Stimulated activated CD4-positive, alpha-beta T cell treated with anti-CD3 and anti-CD28 coated beads, TNF-alpha, amount 100 ng/mL, for 4 hours (primary cell): ENCODE results near the gene PTPRN2.

Source experiments
- DNase-seq, 3 experiments: peaks; one replicate each; pipeline ENCODE4 v3.0.0-alpha.2; 2020; ENCODE audit warnings: low read depth in 3 of 3

The PTPRN2 gene

GRCh38 chr7:157523371-157523765 lies 1064.3 kb downstream of the PTPRN2 start:
- no peak for DNase-seq

- DNase-seq: no peak
Observed at GRCh38 chr7:157522954-157523353, 1064.7 kb downstream of the PTPRN2 start.

GRCh38 chr7:157522189-157522588 lies 1065.4 kb downstream of the PTPRN2 start:
- no peak for DNase-seq

GRCh38 chr7:157521752-157522151 lies 1065.9 kb downstream of the PTPRN2 start:
- no peak for DNase-seq

- no peak for DNase-seq
Observed at GRCh38 chr7:157521061-157521731, 1066.4 kb downstream of the PTPRN2 start.

GRCh38 chr7:157520249-157520648 lies 1067.4 kb downstream of the PTPRN2 start:
- no peak for DNase-seq

- no peak for DNase-seq
Observed at GRCh38 chr7:157519798-157520244, 1067.8 kb downstream of the PTPRN2 start.

- DNase-seq: no peak
Observed at GRCh38 chr7:157519246-157519645, 1068.4 kb downstream of the PTPRN2 start.

- DNase-seq: no peak
Observed at GRCh38 chr7:157518514-157519175, 1069.0 kb downstream of the PTPRN2 start.

GRCh38 chr7:157517782-157518513 lies 1069.7 kb downstream of the PTPRN2 start:
- no peak for DNase-seq

GRCh38 chr7:157516911-157517781 lies 1070.5 kb downstream of the PTPRN2 start:
- no peak for DNase-seq

GRCh38 chr7:157516311-157516710 lies 1071.3 kb downstream of the PTPRN2 start:
- DNase-seq: no peak

GRCh38 chr7:157515342-157516041 lies 1072.1 kb downstream of the PTPRN2 start:
- no peak for DNase-seq

- no peak for DNase-seq
Observed at GRCh38 chr7:157514746-157515145, 1072.9 kb downstream of the PTPRN2 start.

GRCh38 chr7:157514306-157514705 lies 1073.3 kb downstream of the PTPRN2 start:
- DNase-seq: no peak

- DNase-seq: no peak
Observed at GRCh38 chr7:157513682-157514081, 1073.9 kb downstream of the PTPRN2 start.

GRCh38 chr7:157513162-157513621 lies 1074.4 kb downstream of the PTPRN2 start:
- DNase-seq: no peak

- DNase-seq: no peak
Observed at GRCh38 chr7:157509226-157509625, 1078.4 kb downstream of the PTPRN2 start.

- DNase-seq: no peak
Observed at GRCh38 chr7:157508477-157508881, 1079.1 kb downstream of the PTPRN2 start.

- no peak for DNase-seq
Observed at GRCh38 chr7:157507987-157508386, 1079.6 kb downstream of the PTPRN2 start.

GRCh38 chr7:157506268-157506667 lies 1081.4 kb downstream of the PTPRN2 start:
- no peak for DNase-seq
